CD4-positive, CD25-positive, alpha-beta regulatory T cell (primary cell): ENCODE results near the gene OPALIN. TPM values are rescaled to one million over a fixed set of nuclear protein-coding genes. Genes with fewer than 3 reads are reported as not detected.
A peak's percentile ranks its signal among the peaks of the same experiment; 100 is the strongest.

Experiments used
- ATAC-seq, 2 donors: fragments of 150-1000 bp; cut with Tn5 transposase; one replicate each; pipeline ENCODE4 v1.10.0; 2021; ENCODE audit warnings: low read depth in 2 of 2, moderate number of reproducible peaks in 2 of 2, moderate library complexity in 1 of 2
- DNase-seq, 3 donors: peaks; one replicate each; pipeline versions ENCODE4 v3.0.0 to v3.0.0-alpha.2; 2012 to 2022; ENCODE audit warnings: mixed read lengths in 1 of 3
- H3K27ac ChIP-seq: one replicate; pipeline ENCODE4 v1.7.0; 2013; ENCODE audit warnings: mild to moderate bottlenecking, low read length; ENCODE audit not compliant: insufficient read depth, poor library complexity, severe bottlenecking
- H3K27me3 ChIP-seq: one replicate; pipeline ENCODE4 v1.7.0; 2013; ENCODE audit warnings: low read length; ENCODE audit not compliant: control insufficient read depth, insufficient read depth
- H3K36me3 ChIP-seq: one replicate; pipeline ENCODE4 v1.7.0; 2013; ENCODE audit warnings: mild to moderate bottlenecking, low read length, moderate library complexity; ENCODE audit not compliant: control insufficient read depth, insufficient read depth
- H3K4me1 ChIP-seq: 2 replicates; pipeline ENCODE4 v1.7.0; 2013; ENCODE audit warnings: mild to moderate bottlenecking, low read length; ENCODE audit not compliant: insufficient read depth, control insufficient read depth, poor library complexity, severe bottlenecking
- H3K4me3 ChIP-seq: one replicate; pipeline ENCODE4 v1.7.0; 2013; ENCODE audit warnings: low read depth, mild to moderate bottlenecking, low read length, moderate library complexity
- H3K9me3 ChIP-seq, 2 experiments: 1 replicate in 1 of 2; 2 replicates in 1 of 2; pipeline ENCODE4 v1.7.0; 2013; ENCODE audit warnings: low read length in 2 of 2, mild to moderate bottlenecking in 1 of 2, moderate library complexity in 1 of 2; ENCODE audit not compliant: control insufficient read depth in 2 of 2
- H3K27ac Mint-ChIP-seq, 3 donors: one replicate each; pipeline ENCODE4 v1.8.0; 2020 to 2022; ENCODE audit warnings: mild to moderate bottlenecking in 3 of 3, mixed read lengths in 3 of 3, moderate library complexity in 2 of 3
- H3K27me3 Mint-ChIP-seq: one replicate; pipeline ENCODE4 v1.8.0; 2022; ENCODE audit warnings: mild to moderate bottlenecking, mixed read lengths
- H3K36me3 Mint-ChIP-seq: one replicate; pipeline ENCODE4 v1.8.0; 2020; ENCODE audit warnings: mixed read lengths
- H3K4me1 Mint-ChIP-seq, 4 donors: one replicate each; pipeline ENCODE4 v1.8.0; 2020 to 2022; ENCODE audit warnings: mixed read lengths in 4 of 4, mild to moderate bottlenecking in 1 of 4
- H3K4me3 Mint-ChIP-seq, 4 donors: one replicate each; pipeline ENCODE4 v1.8.0; 2020 to 2022; ENCODE audit warnings: mild to moderate bottlenecking in 4 of 4, mixed read lengths in 4 of 4, moderate library complexity in 3 of 4
- H3K9me3 Mint-ChIP-seq, 7 donors: one replicate each; pipeline ENCODE4 v1.8.0; 2020 to 2022; ENCODE audit warnings: mixed read lengths in 7 of 7, mild to moderate bottlenecking in 3 of 7, moderate library complexity in 2 of 7
- polyA plus RNA-seq, 4 donors: library from polyadenylated mRNA; unstranded; fragments of 300-500 nt; fragmentation: Illumina TruSeq; gene quantifications; one replicate each; pipeline ENCODE4 v1.2.3, GENCODE V29; 2021
- total RNA-seq: library from RNA; stranded (reverse); gene quantifications from one replicate; pipeline ENCODE4 v1.2.3, GENCODE V29; 2022

OPALIN gene
- total and polyA plus RNA-seq, 5 donors from 2014 or later, result not detected

DNA sequence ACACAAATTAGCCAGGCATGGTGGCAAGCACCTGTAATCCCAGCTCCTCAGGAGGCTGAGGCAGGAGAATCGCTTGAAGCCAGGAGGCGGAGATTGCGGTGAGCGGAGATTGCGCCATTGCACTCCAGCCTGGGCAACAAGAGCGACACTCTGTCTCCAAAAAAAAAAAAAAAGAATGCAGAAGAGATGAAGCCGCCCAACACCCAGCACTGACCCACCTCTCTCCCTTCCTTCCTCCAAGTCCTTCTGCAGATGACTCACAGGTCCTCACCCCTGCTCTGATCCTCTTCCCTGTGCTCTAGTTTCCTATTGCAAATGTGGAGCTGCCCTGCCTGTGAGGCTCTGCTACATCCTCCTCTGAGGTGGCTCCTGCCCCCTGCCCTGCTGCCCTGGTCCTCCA lies 22.0 kb upstream of the OPALIN start:
- no peaks in the 10 kb centered on the region for H3K27me3 ChIP-seq
- no peak for DNase-seq
- no peaks in the 10 kb centered on the region for H3K4me1 ChIP-seq
- no peak overlapping the region for H3K4me3 ChIP-seq
- Mint-ChIP-seq H3K27ac (no peak overlapping the region), H3K27me3 (peaks cover 11% of the 10 kb centered on the region), H3K36me3 (no peaks in the 10 kb centered on the region), H3K4me3 (no peak overlapping the region), H3K9me3 (no peaks in the 10 kb centered on the region), H3K4me1 (peaks cover 0 to 1% (median under 1%) of the 10 kb centered on the region in 4 donors)
- H3K27ac ChIP-seq, result no peak overlapping the region
- ATAC-seq, result no peak
- no peaks in the 10 kb centered on the region for H3K36me3 ChIP-seq
- H3K9me3 ChIP-seq, result no peaks in the 10 kb centered on the region

DNA sequence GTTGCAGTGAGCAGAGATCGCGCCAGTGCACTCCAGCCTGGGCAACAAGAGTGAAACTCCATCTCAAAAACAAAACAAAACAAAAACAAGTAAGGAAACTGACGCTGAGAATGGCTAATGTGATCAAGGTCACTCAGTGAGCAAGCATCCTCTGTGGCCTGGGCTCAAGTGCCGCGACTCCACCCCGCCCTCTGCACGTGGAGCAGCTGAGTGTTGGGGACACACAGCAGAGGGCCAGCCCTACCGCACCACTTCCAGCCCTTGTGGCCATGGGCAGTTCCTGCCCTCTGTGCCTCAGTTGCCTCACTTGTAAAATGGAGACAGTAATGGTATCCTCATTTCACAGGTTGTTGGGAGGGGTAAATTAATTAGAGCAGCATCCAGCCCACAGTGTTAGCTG lies 21.0 kb upstream of the OPALIN start:
- Histone ChIP-seq H3K27ac (no peak overlapping the region), H3K4me3 (no peak overlapping the region), H3K36me3 (no peaks in the 10 kb centered on the region), H3K27me3 (no peaks in the 10 kb centered on the region), H3K4me1 (no peaks in the 10 kb centered on the region), H3K9me3 (no peaks in the 10 kb centered on the region)
- Mint-ChIP-seq H3K4me3 (no peak overlapping the region), H3K36me3 (no peaks in the 10 kb centered on the region), H3K4me1 (peaks cover 0 to 11% (median 6%) of the 10 kb centered on the region in 4 donors), H3K27me3 (peaks cover 19% of the 10 kb centered on the region), H3K27ac (no peak overlapping the region), H3K9me3 (no peaks in the 10 kb centered on the region)
- no peak for ATAC-seq
- no peak for DNase-seq

DNA sequence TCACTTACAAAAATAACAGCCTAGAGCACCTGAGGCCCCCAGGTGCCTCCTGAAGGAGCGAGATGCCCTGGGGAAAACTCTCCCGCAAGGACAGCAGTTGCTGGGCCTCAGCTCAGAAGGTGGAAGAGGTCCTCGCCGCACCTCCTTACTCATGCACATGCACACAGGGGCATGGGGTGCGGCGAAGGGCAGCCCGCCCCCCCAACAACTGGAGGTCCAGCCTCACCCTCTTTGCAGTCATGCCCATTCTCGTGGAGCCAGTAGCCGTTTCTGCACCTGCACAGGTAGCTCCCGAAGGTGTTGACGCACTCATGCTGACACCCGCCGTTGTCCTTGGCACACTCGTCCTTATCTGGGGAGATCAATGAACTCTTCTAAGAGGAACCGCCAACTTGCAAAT lies 19.9 kb upstream of the OPALIN start:
- Mint-ChIP-seq H3K27me3 (peaks cover 27% of the 10 kb centered on the region), H3K9me3 (no peaks in the 10 kb centered on the region), H3K36me3 (no peaks in the 10 kb centered on the region), H3K4me3 (no peak overlapping the region), H3K4me1 (peaks cover 0 to 17% (median 10%) of the 10 kb centered on the region in 4 donors), H3K27ac (no peak overlapping the region)
- ATAC-seq (no peak), DNase-seq (no peak)
- Histone ChIP-seq H3K27me3 (peaks cover 2% of the 10 kb centered on the region), H3K27ac (no peak overlapping the region), H3K9me3 (no peaks in the 10 kb centered on the region), H3K4me1 (no peaks in the 10 kb centered on the region), H3K4me3 (no peak overlapping the region), H3K36me3 (no peaks in the 10 kb centered on the region)

DNA sequence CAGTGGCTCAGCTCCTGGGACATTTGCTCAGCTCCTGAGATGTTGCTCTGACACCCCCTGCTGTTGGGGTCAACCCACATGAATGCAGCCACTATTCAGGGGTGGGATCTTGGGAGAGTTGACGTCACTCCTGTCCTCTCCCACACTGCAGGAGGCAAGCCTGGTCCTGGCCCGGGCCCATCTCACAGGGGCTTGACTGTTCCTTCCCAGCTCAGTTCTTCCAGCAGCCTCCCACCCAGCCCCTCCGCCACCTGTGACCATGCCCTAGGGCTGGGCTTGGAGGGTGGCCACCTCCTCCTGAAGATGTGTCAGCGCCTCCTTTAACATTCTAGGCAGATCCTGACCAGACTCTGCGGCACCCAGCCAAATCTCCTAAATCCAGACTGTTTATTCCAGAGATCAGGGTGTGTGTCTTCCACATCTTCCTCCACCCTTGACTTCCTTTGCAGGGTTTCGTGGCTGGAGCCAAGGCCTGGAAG lies 19.1 kb upstream of the OPALIN start:
- no peaks in the 10 kb centered on the region for H3K9me3 ChIP-seq
- H3K27me3 Mint-ChIP-seq, result peaks cover 31% of the 10 kb centered on the region
- H3K27ac Mint-ChIP-seq, result no peak overlapping the region
- H3K4me1 Mint-ChIP-seq, result peaks cover 0 to 17% (median 10%) of the 10 kb centered on the region in 4 donors
- DNase-seq (no peak), ATAC-seq (no peak)
- no peak overlapping the region for H3K4me3 ChIP-seq
- no peaks in the 10 kb centered on the region for H3K4me1 ChIP-seq
- peaks cover 2% of the 10 kb centered on the region for H3K27me3 ChIP-seq
- no peak overlapping the region for H3K4me3 Mint-ChIP-seq
- H3K36me3 Mint-ChIP-seq, result no peaks in the 10 kb centered on the region
- no peaks in the 10 kb centered on the region for H3K9me3 Mint-ChIP-seq
- no peak overlapping the region for H3K27ac ChIP-seq
- no peaks in the 10 kb centered on the region for H3K36me3 ChIP-seq

DNA sequence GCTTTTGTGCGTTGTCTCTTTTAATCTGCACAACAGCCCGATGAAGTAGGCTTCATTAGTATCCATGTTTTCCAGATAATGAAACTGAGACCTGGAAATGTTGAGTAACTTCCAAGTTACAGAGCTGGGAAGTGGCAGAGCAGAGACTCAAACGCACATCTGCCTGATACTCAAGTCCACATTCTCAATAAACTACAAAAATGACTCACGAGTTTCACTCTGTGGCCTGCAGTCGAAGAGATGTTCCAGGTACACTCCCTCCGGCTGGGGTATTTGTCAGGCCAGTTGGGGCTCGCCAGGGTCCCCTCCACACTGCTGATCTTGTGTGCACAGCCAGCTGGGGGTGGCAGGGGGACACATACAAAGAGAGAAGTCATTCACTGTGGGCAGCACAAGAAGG lies 17.7 kb upstream of the OPALIN start:
- Mint-ChIP-seq H3K4me1 (peaks cover 0 to 17% (median 10%) of the 10 kb centered on the region in 4 donors), H3K4me3 (no peak overlapping the region), H3K9me3 (no peaks in the 10 kb centered on the region), H3K27ac (no peak overlapping the region), H3K36me3 (no peaks in the 10 kb centered on the region), H3K27me3 (peaks cover 39% of the 10 kb centered on the region)
- DNase-seq (no peak), ATAC-seq (no peak)
- no peaks in the 10 kb centered on the region for H3K4me1 ChIP-seq
- H3K4me3 ChIP-seq, result no peak overlapping the region
- no peak overlapping the region for H3K27ac ChIP-seq
- H3K9me3 ChIP-seq, result no peaks in the 10 kb centered on the region
- peaks cover 5% of the 10 kb centered on the region for H3K27me3 ChIP-seq
- H3K36me3 ChIP-seq, result no peaks in the 10 kb centered on the region

DNA sequence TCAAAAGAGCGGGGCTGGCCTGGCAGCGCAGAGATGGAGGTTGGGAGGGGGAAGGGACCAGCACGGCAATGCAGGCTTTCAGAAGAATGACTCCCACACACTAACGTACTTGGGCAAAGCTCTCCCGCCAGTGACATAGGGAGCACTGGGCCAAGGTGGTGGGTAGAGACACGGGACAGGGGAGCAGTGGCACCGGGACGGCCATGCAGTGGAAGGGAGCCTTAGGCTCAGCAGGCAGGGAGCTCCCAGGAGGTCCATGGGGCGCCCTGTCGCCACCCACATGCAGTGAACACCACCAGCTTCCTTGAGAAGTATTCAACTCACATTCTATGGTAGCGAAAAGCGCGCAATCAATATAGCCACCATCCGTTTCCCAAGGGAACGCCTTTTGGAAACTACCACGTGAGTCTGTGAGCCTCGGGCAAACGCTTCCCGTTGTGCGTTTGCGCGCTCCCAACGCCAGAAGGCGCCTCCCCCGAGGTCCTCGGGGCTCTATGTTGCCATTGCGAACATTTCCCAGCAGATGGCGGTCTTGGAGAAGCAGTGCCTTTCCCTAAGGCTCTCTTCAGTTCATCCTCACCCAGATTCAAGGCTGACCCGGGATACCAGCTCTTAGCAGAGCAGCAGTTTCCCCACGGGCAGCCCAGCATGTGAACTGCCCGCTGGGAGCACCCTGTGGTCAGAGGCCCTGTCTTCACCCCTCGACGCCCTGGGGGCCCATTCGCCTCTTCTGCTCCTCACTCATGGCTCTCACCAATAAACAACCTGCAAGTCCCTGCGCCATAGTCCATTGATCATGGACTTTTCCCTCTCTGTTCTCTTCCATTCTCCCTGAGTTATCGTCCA lies 16.4 kb upstream of the OPALIN start:
- H3K27ac ChIP-seq, result no peak overlapping the region
- H3K27ac Mint-ChIP-seq, result peak overlapping the region in 1 of 3 donors; percentile 54
- no peaks in the 10 kb centered on the region for H3K36me3 Mint-ChIP-seq
- no peaks in the 10 kb centered on the region for H3K9me3 ChIP-seq
- H3K4me3 Mint-ChIP-seq, result peak overlapping the region in 2 of 4 donors; percentile 72 to 85
- peak overlapping the region; percentile 67 for H3K4me3 ChIP-seq
- no peaks in the 10 kb centered on the region for H3K4me1 ChIP-seq
- H3K9me3 Mint-ChIP-seq, result no peaks in the 10 kb centered on the region
- H3K36me3 ChIP-seq, result no peaks in the 10 kb centered on the region
- H3K4me1 Mint-ChIP-seq, result peaks cover 0 to 17% (median 10%) of the 10 kb centered on the region in 4 donors
- DNase-seq, result peak; percentile 38 to 69 (median 55)
- H3K27me3 Mint-ChIP-seq, result peaks cover 39% of the 10 kb centered on the region
- ATAC-seq, result peak; percentile 71 to 81
- peaks cover 5% of the 10 kb centered on the region for H3K27me3 ChIP-seq

DNA sequence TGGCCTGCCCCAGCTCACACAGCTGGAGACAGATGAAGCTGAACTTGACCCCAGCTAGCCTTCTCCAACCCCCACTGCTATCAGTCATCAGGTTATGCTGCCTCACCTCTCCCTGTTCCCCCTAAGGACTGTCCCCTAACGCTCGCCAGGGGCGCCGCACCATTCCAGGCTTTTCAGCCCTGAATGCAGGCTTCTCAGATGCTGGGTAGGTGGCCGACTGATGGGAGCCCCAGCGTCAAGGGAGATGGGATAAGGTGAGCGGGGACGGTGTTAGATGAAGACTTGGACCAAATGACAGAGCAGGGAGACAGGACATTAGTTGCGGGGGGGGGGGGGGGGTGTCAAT lies 15.8 kb upstream of the OPALIN start:
- Mint-ChIP-seq H3K4me3 (peak overlapping the region in 2 of 4 donors; percentile 72 to 85), H3K27me3 (peaks cover 39% of the 10 kb centered on the region), H3K36me3 (no peaks in the 10 kb centered on the region), H3K9me3 (no peaks in the 10 kb centered on the region), H3K27ac (no peak overlapping the region), H3K4me1 (peaks cover 0 to 17% (median 10%) of the 10 kb centered on the region in 4 donors)
- DNase-seq (no peak), ATAC-seq (no peak)
- no peaks in the 10 kb centered on the region for H3K4me1 ChIP-seq
- H3K27me3 ChIP-seq, result peaks cover 5% of the 10 kb centered on the region
- H3K9me3 ChIP-seq, result no peaks in the 10 kb centered on the region
- H3K36me3 ChIP-seq, result no peaks in the 10 kb centered on the region
- no peak overlapping the region for H3K27ac ChIP-seq
- H3K4me3 ChIP-seq, result no peak overlapping the region

DNA sequence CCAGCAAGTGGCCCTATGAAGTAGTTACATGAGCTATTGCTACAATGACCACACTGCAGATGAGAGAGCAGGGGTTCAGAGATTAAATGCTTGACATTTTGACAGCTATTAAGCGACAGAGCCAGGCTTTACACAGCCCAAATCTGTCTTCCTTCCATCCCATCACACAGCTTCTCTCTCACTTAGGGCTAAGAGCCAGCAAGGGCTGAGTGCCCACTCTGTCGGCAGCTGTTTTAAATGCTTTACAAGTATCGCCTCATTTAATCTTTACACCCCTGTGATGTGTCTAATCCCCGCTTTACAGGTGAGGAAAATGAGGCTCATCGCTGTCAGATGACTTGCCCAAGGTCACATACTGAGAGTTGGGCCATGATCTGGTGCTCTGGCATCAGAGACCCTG lies 15.2 kb upstream of the OPALIN start:
- Mint-ChIP-seq H3K9me3 (no peaks in the 10 kb centered on the region), H3K27me3 (peaks cover 39% of the 10 kb centered on the region), H3K4me3 (peak overlapping the region in 1 of 4 donors; percentile 72)

More for the DNA sequence above, 15.2 kb upstream of the OPALIN start:
- H3K27ac ChIP-seq, result no peak overlapping the region
- H3K36me3 ChIP-seq, result no peaks in the 10 kb centered on the region
- no peaks in the 10 kb centered on the region for H3K9me3 ChIP-seq
- no peak for DNase-seq
- ATAC-seq, result no peak
- peaks cover 5% of the 10 kb centered on the region for H3K27me3 ChIP-seq
- no peak overlapping the region for H3K27ac Mint-ChIP-seq
- H3K4me1 Mint-ChIP-seq, result peaks cover 0 to 17% (median 10%) of the 10 kb centered on the region in 4 donors
- no peaks in the 10 kb centered on the region for H3K4me1 ChIP-seq
- no peak overlapping the region for H3K4me3 ChIP-seq
- H3K36me3 Mint-ChIP-seq, result no peaks in the 10 kb centered on the region
